HG03108 (cell line): ENCODE measurements around the gene KLHL28.
A peak's percentile ranks its signal among the peaks of the same experiment; 100 is the strongest.

Experiments
- ATAC-seq: cut with Tn5 transposase; IDR thresholded peaks from one replicate; pipeline ENCODE4 v1.9.1; 2021; ENCODE audit warnings: moderate library complexity; ENCODE audit not compliant: unreplicated experiment

The KLHL28 gene

DNA sequence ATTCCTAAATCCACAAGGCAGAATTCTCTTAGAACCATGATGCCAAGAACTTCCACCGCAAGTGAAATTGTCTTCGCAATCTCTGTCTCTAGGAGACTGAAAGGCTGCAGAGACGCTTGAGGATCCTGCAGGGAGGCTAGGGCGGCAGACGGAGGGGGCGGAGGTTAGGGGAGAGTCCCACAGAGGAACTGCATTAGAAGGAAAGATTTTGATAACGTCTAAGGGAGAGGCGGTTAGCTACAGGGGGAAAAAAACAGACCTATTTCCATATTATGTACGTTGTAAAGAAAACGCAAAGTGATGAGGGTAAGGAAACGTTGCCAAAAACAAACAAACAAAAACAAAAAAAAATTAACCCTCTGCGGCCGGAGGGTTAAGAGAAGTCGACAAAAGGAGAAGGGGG lies 595 bp downstream of the KLHL28 start:
- ATAC-seq: peak; percentile 19

DNA sequence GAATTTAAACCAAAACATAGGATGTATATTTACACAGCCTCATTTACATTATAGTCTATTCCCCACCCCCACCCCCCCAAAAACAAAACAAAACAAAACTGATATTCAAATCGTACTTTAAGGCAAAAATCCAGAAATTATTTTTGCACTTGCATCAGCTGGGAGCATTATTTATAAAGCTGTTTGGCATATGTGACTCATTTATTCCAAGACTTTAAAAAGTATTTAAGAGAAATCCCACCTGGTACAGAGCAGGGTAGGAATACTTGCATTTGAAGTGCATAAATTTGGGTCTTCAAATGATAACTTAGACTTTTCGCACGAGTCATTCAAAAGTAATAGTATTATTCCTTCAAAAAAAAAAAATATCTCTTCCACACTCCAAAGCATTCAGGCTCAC lies 1.1 kb downstream of the KLHL28 start:
- ATAC-seq: no peak

DNA sequence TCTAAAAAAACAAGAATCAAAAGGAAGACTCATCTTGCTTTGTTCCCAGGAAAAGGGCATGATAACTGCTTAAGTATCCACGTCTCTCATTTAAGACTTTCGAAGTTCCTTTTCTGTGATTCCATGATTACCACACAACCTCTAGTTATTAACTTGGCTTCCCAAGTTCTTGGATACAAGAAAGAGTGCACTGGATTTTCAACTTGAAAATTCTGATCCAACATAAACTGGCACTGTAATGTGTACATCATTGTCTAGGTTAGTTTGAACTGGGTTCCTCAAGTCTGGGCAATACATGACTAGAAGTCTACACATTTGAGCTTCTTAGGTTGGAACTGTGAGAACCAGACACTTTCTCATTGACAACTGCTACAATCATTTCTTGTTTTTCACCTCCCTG lies 1.6 kb downstream of the KLHL28 start:
- no peak for ATAC-seq

DNA sequence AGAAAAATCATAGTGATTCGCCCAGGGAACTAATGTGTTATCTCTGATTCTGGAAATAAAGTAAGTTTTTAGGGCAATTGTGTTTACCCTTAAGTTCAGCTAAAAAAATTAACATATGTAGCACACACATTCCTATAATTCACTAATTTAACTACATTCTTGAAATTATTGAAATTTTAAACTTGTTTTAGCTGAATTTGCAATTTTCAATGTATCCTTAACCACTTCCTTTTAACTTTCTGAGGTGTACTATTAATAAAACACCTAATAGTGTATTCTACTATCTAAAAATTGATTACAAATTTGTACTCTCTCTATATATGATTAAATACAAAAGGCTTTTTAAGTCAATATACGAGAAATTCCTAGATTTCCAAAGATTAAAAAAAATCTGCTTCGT lies 2.2 kb downstream of the KLHL28 start:
- ATAC-seq: no peak

DNA sequence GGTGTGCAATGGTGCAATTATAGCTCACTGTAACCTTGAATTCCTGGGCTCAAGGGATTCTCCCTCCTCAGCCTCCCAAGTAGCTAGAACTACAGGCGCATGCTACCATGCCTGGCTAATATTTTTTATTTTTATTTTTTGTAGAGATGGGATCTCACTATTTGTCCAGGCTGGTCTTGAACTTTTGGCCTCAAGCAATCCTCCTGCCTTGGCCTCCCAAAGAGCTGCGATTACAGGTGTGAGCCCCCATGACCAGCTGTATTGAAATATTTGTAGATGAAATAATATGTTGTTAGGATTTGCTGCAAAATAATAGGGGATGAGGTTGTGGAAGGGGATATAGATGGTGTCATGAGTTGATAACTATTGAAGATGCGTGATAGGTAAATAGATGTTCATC lies 4.9 kb downstream of the KLHL28 start:
- no peak for ATAC-seq

DNA sequence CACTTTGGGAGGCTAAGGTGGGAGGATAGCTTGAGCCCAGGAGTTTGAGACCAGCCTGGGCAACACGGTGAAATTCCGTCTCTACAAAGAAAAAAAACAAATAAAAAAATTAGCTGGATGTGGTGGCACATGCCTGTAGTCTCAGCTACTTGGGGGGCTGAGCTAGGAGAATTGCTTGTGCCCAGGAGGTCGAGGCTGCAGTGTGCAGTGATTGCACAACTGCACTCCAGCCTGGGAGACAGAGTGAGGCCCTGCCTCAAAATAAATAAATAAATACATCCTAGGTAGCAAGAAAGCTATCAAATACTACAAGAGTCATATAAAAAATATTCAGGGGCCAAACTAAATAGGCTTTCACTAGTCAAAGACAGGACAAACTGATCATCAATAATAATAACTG lies 6.2 kb downstream of the KLHL28 start:
- no peak for ATAC-seq

GRCh38 chr14:44954750-44955149 lies 7.0 kb downstream of the KLHL28 start:
- ATAC-seq: no peak

DNA sequence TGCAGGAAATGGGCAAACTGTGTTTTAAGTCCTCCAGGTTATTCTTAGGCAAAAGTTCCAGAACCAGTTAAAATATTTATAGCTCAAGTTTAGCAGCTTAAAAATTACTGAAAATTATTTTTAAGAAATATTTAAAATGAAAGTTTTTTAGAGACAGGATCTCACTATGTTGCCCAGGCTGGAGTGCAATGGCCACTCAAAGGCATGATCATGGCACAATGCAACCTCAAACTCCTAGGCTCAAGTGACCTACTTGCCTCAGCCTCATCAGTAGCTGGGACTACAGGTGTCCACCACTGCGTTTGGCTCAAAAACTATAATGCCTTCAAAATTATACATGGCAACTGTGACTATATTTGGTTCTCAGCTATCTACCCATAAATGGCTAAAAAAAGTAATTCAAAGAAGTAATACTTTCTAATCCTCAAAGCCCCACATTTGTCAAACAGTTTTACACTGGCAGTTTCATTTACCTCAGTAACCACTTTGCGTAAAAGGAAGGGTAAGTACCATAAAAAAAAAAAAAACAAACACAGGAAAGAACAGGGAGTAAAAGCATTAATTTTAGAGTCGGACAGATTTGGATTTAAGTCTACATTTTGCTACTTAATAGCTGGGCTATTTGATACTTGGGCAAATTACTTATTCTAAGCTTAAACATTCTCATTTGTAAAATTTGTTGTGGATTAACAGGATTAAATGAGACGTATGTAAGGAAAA lies 9.2 kb downstream of the KLHL28 start:
- ATAC-seq: no peak

GRCh38 chr14:44951051-44951450 lies 10.7 kb downstream of the KLHL28 start:
- ATAC-seq: no peak

GRCh38 chr14:44945264-44945663 lies 16.5 kb downstream of the KLHL28 start:
- no peak for ATAC-seq

- no peak for ATAC-seq
Observed at GRCh38 chr14:44944107-44944506, 17.6 kb downstream of the KLHL28 start.

GRCh38 chr14:44942436-44942835 lies 19.3 kb downstream of the KLHL28 start:
- no peak for ATAC-seq

- no peak for ATAC-seq
Observed at GRCh38 chr14:44941591-44941990, 20.2 kb downstream of the KLHL28 start.

DNA sequence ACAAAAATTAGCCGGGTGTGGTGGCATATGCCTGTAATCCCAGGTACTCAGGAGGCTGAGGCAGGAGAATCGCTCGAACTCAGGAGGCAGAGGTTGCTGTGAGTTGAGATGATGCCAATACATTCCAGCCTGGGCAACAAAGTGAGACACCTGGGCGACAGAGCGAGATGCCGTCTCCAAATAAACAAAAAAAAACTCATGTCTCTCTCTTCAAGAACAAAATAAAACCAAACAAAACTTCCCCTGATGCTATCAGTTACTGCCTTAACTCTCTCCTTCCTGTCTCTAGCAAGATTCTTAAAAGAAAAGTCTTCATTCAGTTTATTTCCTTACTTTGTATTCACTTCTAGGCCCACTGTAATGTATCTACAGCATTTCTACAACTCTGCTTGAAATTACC lies 20.8 kb downstream of the KLHL28 start:
- no peak for ATAC-seq

DNA sequence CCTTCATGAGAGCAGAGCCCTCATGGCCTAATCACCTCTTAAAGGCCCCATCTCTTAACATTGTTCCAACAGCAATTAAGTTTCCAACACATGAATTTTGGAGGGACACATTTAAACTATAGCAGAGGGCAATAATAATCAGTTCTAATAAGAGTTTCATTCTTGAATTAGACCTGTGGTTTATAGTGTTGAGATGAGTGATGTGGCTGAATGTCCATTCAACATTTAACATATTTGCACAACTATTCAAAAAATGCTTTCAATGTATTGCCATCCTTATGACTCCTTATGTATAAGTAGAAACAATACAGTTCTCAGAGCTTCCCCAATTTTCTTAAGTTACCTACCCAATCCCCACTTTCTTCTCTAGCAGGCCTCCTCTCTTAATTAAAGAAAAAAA lies 21.5 kb downstream of the KLHL28 start:
- no peak for ATAC-seq

- ATAC-seq: no peak
Observed at GRCh38 chr14:44937547-44937946, 24.2 kb downstream of the KLHL28 start.

- ATAC-seq: no peak
Observed at GRCh38 chr14:44935155-44935554, 26.6 kb downstream of the KLHL28 start.

- ATAC-seq: no peak
Observed at GRCh38 chr14:44928793-44929192, 33.0 kb downstream of the KLHL28 start.

GRCh38 chr14:44914849-44915248 lies 46.9 kb downstream of the KLHL28 start:
- no peak for ATAC-seq

- ATAC-seq: no peak
Observed at GRCh38 chr14:44912041-44912869, 49.5 kb downstream of the KLHL28 start.

DNA sequence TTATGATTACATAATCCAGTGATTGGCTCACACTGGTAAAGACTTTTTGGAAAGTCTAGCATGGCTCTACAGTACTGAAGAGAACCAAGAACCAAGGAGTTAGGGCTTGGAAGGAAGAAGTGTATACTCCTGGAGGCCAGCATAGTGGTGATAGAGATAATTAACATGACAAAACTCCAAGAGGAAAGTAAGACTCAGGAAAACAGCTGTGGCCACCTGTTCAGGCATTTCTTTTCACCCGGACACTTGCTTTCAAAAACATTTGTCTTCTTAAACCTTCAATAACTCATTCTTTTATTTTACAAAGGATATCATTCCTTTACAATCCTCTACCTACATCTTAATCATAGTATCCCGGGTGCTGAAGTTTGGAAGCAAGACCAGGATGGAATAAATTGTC lies 50.9 kb downstream of the KLHL28 start:
- ATAC-seq: no peak

DNA sequence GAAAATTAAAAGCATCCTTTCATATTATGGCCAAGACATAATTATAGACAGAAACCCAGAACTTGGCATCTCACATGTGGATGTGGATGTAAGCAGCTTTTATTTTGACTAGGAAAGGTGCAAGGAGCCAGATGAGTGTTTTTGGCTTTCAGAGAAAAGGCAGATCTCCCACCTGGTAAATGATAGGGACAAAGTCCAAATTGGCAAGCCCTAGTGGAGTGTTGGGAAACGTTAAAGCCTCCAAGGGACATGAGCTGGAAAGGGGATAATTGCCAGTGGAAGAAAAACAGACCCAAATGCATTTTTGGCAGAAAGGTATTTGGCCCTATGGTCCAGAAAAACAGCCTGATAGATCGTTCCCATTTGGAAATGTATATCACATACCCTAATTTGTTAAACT lies 60.1 kb downstream of the KLHL28 start:
- ATAC-seq: no peak
